Peyer's patch (tissue), 4 donors: ENCODE data around the gene NKIRAS2. TPM values are rescaled to one million over a fixed set of nuclear protein-coding genes. Genes with fewer than 3 reads are reported as not detected.

Experiments
- DNase-seq, 3 donors: peaks; one replicate each; pipeline ENCODE4 v3.0.0-alpha.2; 2017 to 2019
- H3K27ac ChIP-seq, 4 donors: fragments of 200-600 bp; sonication (generic); one replicate each; pipeline ENCODE4 v1.5.1; 2016 to 2019
- H3K27me3 ChIP-seq, 2 donors: fragments of 200-600 bp; sonication (generic); one replicate each; pipeline ENCODE4 v1.5.1; 2019
- H3K36me3 ChIP-seq, 3 donors: fragments of 200-600 bp; sonication (generic); one replicate each; pipeline ENCODE4 v1.5.1; 2016 to 2019
- H3K4me1 ChIP-seq, 4 donors: fragments of 200-600 bp; sonication (generic); one replicate each; pipeline ENCODE4 v1.5.1; 2016 to 2019
- H3K4me3 ChIP-seq, 4 donors: fragments of 200-600 bp; sonication (generic); 1 replicate in 3 of 4; 2 replicates in 1 of 4; pipeline ENCODE4 v1.5.1; 2016 to 2019; ENCODE audit warnings: mild to moderate bottlenecking in 1 of 4
- H3K9me3 ChIP-seq, 4 donors: fragments of 200-600 bp; sonication (generic); one replicate each; pipeline ENCODE4 v1.5.1; 2016 to 2019; ENCODE audit warnings: mild to moderate bottlenecking in 1 of 4
- CTCF ChIP-seq, 6 experiments: fragments of 450-650 bp in 4 of 6; fragments of 200-600 bp in 2 of 6; sonication (generic) in 1 of 6; IDR thresholded peaks; one replicate each; pipeline ENCODE4 v1.5.1; 2017 to 2019; ENCODE audit warnings: antibody characterized with exemption in 6 of 6, mild to moderate bottlenecking in 3 of 6, moderate library complexity in 1 of 6
- POLR2A ChIP-seq, 2 donors: fragments of 450-650 bp; IDR thresholded peaks; one replicate each; pipeline ENCODE4 v1.5.1; 2017; ENCODE audit warnings: antibody characterized with exemption in 2 of 2, mild to moderate bottlenecking in 2 of 2, moderate library complexity in 2 of 2
- total RNA-seq, 4 donors: library from RNA; depleted of rRNA; stranded (reverse); fragments of >200 nt; gene quantifications; one replicate each; pipeline ENCODE4 v1.1.0, GENCODE V29; 2016

Gene NKIRAS2
- total RNA-seq, 4 donors from 2014 or later: 22.1 to 38.1 (median 31.1) TPM

GRCh38 chr17:41973408-41973811, 46.5 kb upstream of the NKIRAS2 start:
- H3K4me3 ChIP-seq: no peak overlapping the region
- no peaks in the 10 kb centered on the region for H3K9me3 ChIP-seq
- DNase-seq: no peak
- peak overlapping the region in 3 of 4 donors; percentile 9 to 76 (median 60) for H3K27ac ChIP-seq
- no peak for TF ChIP-seq CTCF (IDR thresholded peaks at IDR 0.05)
- TF ChIP-seq POLR2A (IDR thresholded peaks at IDR 0.05): no peak
- H3K36me3 ChIP-seq: peaks cover 0 to 83% (median 0%) of the 10 kb centered on the region in 3 donors
- H3K4me1 ChIP-seq: peaks cover 0 to 22% (median 5%) of the 10 kb centered on the region in 4 donors
- H3K27me3 ChIP-seq: no peaks in the 10 kb centered on the region

GRCh38 chr17:41974031-41974430, 45.9 kb upstream of the NKIRAS2 start:
- Histone ChIP-seq H3K27ac (peak overlapping the region in 2 of 4 donors; percentile 60 to 76), H3K4me3 (no peak overlapping the region), H3K27me3 (no peaks in the 10 kb centered on the region), H3K36me3 (peaks cover 0 to 85% (median 0%) of the 10 kb centered on the region in 3 donors), H3K9me3 (no peaks in the 10 kb centered on the region), H3K4me1 (peaks cover 0 to 24% (median 5%) of the 10 kb centered on the region in 4 donors)
- DNase-seq: no peak
- TF ChIP-seq POLR2A (IDR thresholded peaks at IDR 0.05) (no peak), CTCF (IDR thresholded peaks at IDR 0.05) (no peak)

- Histone ChIP-seq H3K4me1 (peaks cover 0 to 24% (median 5%) of the 10 kb centered on the region in 4 donors), H3K27me3 (no peaks in the 10 kb centered on the region), H3K27ac (peak overlapping the region in 1 of 4 donors; percentile 76), H3K9me3 (no peaks in the 10 kb centered on the region), H3K36me3 (peaks cover 0 to 83% (median 0%) of the 10 kb centered on the region in 3 donors), H3K4me3 (no peak overlapping the region)
- no peak for TF ChIP-seq POLR2A (IDR thresholded peaks at IDR 0.05)
- no peak for TF ChIP-seq CTCF (IDR thresholded peaks at IDR 0.05)
- no peak for DNase-seq
Measured at GRCh38 chr17:41974658-41975057, 45.2 kb upstream of the NKIRAS2 start.

GRCh38 chr17:41975099-41976083, 44.5 kb upstream of the NKIRAS2 start:
- H3K36me3 ChIP-seq: peaks cover 0 to 90% (median 0%) of the 10 kb centered on the region in 3 donors
- H3K4me3 ChIP-seq: no peak overlapping the region
- H3K9me3 ChIP-seq: no peaks in the 10 kb centered on the region
- no peaks in the 10 kb centered on the region for H3K27me3 ChIP-seq
- no peak for TF ChIP-seq POLR2A (IDR thresholded peaks at IDR 0.05)
- no peak for TF ChIP-seq CTCF (IDR thresholded peaks at IDR 0.05)
- DNase-seq: no peak
- peaks cover 0 to 17% (median 5%) of the 10 kb centered on the region in 4 donors for H3K4me1 ChIP-seq
- peak overlapping the region in 2 of 4 donors; percentile 52 to 61 for H3K27ac ChIP-seq

- no peaks in the 10 kb centered on the region for H3K9me3 ChIP-seq
- peaks cover 0 to 10% (median 5%) of the 10 kb centered on the region in 4 donors for H3K4me1 ChIP-seq
- peaks cover 0 to 93% (median 0%) of the 10 kb centered on the region in 3 donors for H3K36me3 ChIP-seq
- DNase-seq: peak in 1 of 3 donors; percentile 61
- H3K4me3 ChIP-seq: no peak overlapping the region
- no peaks in the 10 kb centered on the region for H3K27me3 ChIP-seq
- no peak for TF ChIP-seq CTCF (IDR thresholded peaks at IDR 0.05)
- no peak for TF ChIP-seq POLR2A (IDR thresholded peaks at IDR 0.05)
- H3K27ac ChIP-seq: peak overlapping the region in 3 of 4 donors; percentile 42 to 61 (median 52)
Measured at GRCh38 chr17:41976142-41976768, 43.6 kb upstream of the NKIRAS2 start.
